ENCODE data around the gene PAGR1. TPM values are rescaled to one million over a fixed set of nuclear protein-coding genes. Genes with fewer than 3 reads are reported as not detected.

The PAGR1 gene
- total RNA-seq, 1 experiment from 2014 or later, result 60.1 TPM

- Mint-ChIP-seq H3K4me1 (peaks cover 33% of the 10 kb centered on the region), H3K9me3 (no peaks in the 10 kb centered on the region), H3K27me3 (ENCODE audit: low read depth) (no peaks in the 10 kb centered on the region), H3K4me3 (peak overlapping the region; percentile 99), H3K36me3 (peaks cover 40% of the 10 kb centered on the region), H3K27ac (peak overlapping the region; percentile 97)
- no peak for ATAC-seq
- no peak for DNase-seq (ENCODE audit: low spot score)
- ChIA-PET CTCF (interaction anchor here (0.5 to 2.8 kb wide), 10 partner anchors 11 to 229 kb away, joined by 3 to 12 read pairs (median 7); partner anchors contain the start of genes PAGR1, SEZ6L2 and TLCD3B), POLR2A (interaction anchor here (1.1 to 1.7 kb wide), 2 partner anchors 12 to 124 kb away, joined by 6 to 10 read pairs; partner anchors contain the start of gene PAGR1)
- no peak for TF ChIP-seq ZNF423 (CRISPR knock-in tag; IDR thresholded peaks at IDR 0.05)
- no peak for TF ChIP-seq MYBL2 (CRISPR knock-in tag; IDR thresholded peaks at IDR 0.05)
- no peak for TF ChIP-seq NR2C2 (CRISPR knock-in tag; IDR thresholded peaks at IDR 0.05)
- no peak for TF ChIP-seq FOXK1 (CRISPR knock-in tag; IDR thresholded peaks at IDR 0.05)
Observed at GRCh38 chr16:29804020-29804419, 11.9 kb upstream of the PAGR1 start.

DNA sequence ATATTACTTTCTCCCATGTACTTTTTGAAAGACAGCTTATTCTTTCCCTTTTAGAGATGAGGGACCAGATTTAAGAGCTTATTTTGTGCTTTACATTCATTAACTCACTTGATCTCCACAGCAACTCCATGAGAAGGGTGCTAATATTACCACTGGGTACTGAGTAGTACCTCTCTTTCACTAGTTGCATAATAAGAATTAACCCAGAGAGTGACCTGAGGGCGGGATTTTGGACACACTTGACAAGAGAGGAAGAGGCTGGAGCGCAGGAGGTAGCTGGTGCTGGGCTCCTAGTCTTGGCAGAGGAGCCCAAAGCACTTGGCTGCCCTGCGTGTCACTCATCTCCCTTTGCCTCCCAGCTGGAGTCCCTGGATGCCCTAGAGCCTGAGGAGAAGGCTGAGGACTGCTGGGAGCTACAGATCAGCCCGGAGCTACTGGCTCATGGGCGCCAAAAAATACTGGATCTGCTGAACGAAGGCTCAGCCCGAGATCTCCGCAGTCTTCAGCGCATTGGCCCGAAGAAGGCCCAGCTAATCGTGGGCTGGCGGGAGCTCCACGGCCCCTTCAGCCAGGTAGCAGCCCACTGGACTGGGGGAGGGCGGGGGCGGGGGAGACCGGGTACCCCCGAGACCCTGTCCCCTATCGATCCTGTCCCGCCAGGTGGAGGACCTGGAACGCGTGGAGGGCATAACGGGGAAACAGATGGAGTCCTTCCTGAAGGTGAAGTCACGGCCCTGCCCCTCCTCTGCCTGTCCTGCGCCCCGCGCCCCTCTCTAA lies 11.3 kb upstream of the PAGR1 start:
- ChIA-PET POLR2A (interaction anchor here (0.6 to 1.7 kb wide), 4 partner anchors 9 to 125 kb away, joined by 3 to 10 read pairs (median 6); partner anchors contain the start of gene PAGR1), CTCF (interaction anchor here (0.5 to 2.8 kb wide), 13 partner anchors 10 to 228 kb away, joined by 3 to 12 read pairs (median 5); partner anchors contain the start of genes PAGR1, SEZ6L2 and TLCD3B)
- DNase-seq (ENCODE audit: low spot score), result peak; percentile 31
- Mint-ChIP-seq H3K27ac (peak overlapping the region; percentile 100), H3K36me3 (peaks cover 36% of the 10 kb centered on the region), H3K4me3 (peak overlapping the region; percentile 99), H3K27me3 (ENCODE audit: low read depth) (no peaks in the 10 kb centered on the region), H3K4me1 (peaks cover 35% of the 10 kb centered on the region), H3K9me3 (no peaks in the 10 kb centered on the region)
- TF ChIP-seq OVOL2 (CRISPR knock-in tag; IDR thresholded peaks at IDR 0.05; ENCODE audit: borderline replicate concordance) (no peak), GTF2I (CRISPR knock-in tag; conservative IDR thresholded peaks at IDR 0.05) (no peak), E2F1 (CRISPR knock-in tag; IDR thresholded peaks at IDR 0.05) (no peak), RELA (CRISPR knock-in tag; IDR thresholded peaks at IDR 0.05; ENCODE audit: borderline replicate concordance) (no peak), KAT7 (CRISPR knock-in tag; IDR thresholded peaks at IDR 0.05; ENCODE audit: borderline replicate concordance) (no peak), AR (CRISPR knock-in tag; IDR thresholded peaks at IDR 0.05) (no peak), ESRRA (CRISPR knock-in tag; IDR thresholded peaks at IDR 0.05; ENCODE audit: borderline replicate concordance) (no peak)
- TF ChIP-seq, protein P1, sequence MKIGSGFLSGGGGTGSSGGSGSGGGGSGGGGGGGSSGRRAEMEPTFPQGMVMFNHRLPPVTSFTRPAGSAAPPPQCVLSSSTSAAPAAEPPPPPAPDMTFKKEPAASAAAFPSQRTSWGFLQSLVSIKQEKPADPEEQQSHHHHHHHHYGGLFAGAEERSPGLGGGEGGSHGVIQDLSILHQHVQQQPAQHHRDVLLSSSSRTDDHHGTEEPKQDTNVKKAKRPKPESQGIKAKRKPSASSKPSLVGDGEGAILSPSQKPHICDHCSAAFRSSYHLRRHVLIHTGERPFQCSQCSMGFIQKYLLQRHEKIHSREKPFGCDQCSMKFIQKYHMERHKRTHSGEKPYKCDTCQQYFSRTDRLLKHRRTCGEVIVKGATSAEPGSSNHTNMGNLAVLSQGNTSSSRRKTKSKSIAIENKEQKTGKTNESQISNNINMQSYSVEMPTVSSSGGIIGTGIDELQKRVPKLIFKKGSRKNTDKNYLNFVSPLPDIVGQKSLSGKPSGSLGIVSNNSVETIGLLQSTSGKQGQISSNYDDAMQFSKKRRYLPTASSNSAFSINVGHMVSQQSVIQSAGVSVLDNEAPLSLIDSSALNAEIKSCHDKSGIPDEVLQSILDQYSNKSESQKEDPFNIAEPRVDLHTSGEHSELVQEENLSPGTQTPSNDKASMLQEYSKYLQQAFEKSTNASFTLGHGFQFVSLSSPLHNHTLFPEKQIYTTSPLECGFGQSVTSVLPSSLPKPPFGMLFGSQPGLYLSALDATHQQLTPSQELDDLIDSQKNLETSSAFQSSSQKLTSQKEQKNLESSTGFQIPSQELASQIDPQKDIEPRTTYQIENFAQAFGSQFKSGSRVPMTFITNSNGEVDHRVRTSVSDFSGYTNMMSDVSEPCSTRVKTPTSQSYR (CRISPR knock-in tag; IDR thresholded peaks at IDR 0.05), result 0 out of 2 replicates have a peak, but pooled peaks have one; percentile 29
- ATAC-seq, result peak; percentile 12
